Stimulated activated CD4-positive, alpha-beta T cell treated with anti-CD3 and anti-CD28 coated beads, Interleukin-2, amount 100 ng/mL, for 48 hours (primary cell): ENCODE results near the gene SYT3.

Source experiments
- DNase-seq, 2 donors: peaks; one replicate each; pipeline ENCODE4 v3.0.0-alpha.2; 2020

SYT3 gene

GRCh38 chr19:50661766-50662650 lies 22.3 kb upstream of the SYT3 start:
- no peak for DNase-seq

DNA sequence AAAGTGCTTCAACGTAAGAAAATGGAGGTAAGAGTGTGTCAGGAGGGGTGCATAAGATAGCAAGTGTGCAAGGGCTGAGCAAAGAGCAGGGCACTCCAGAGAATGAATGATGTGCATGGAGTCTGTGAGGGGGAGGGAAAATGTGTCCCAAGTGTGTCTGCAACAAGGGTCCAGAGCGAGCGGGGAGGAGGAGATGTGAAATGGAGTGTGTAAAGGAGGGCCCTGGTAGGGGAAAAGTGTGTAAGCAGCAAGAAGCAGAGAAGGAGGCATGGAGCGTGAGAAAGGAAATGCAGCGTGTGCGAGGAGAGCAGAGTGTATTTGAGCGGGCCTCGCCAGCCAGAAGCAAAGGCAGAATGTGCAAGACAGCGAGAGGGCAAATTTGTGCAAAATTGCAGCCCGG lies 21.3 kb upstream of the SYT3 start:
- DNase-seq = no peak

GRCh38 chr19:50660088-50660366 lies 20.3 kb upstream of the SYT3 start:
- DNase-seq = no peak

DNA sequence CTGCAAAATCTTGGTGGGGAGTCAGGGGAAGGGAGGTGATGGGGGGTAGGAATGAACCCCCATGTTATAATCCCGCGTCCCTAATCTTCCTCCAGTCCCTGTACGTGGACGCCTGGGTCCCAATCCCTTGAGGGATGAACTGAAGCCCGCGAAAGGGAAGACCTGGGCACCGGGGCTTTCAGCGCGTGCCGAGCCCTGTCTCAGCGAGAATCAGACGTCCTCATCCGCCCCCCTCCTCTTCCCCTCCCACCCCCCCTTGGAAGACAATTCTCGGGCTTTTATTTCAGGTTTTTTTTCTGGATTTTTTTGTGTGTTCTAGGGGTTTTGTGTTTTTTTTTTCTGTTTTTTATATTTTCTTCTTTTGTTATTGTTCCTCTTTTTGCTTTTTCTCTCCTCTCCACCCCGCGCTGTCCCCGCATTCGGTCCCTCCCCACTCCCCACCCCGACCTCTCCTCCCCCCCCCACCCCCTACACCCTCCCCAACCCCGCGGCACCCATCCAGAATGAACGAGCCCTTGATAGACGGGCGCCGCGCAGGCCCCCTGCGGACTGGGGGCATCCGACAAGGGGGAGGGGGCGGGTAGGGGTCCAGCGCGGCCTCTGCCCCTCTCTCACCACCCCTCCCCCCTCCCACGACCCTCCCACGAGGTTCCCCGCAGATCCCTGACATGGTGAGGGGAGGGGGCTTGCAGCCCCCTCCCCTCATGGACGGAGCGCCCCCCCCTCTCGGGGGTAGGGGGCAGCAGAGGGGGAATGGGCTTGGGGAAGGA lies 19.8 kb upstream of the SYT3 start:
- DNase-seq = no peak

DNA sequence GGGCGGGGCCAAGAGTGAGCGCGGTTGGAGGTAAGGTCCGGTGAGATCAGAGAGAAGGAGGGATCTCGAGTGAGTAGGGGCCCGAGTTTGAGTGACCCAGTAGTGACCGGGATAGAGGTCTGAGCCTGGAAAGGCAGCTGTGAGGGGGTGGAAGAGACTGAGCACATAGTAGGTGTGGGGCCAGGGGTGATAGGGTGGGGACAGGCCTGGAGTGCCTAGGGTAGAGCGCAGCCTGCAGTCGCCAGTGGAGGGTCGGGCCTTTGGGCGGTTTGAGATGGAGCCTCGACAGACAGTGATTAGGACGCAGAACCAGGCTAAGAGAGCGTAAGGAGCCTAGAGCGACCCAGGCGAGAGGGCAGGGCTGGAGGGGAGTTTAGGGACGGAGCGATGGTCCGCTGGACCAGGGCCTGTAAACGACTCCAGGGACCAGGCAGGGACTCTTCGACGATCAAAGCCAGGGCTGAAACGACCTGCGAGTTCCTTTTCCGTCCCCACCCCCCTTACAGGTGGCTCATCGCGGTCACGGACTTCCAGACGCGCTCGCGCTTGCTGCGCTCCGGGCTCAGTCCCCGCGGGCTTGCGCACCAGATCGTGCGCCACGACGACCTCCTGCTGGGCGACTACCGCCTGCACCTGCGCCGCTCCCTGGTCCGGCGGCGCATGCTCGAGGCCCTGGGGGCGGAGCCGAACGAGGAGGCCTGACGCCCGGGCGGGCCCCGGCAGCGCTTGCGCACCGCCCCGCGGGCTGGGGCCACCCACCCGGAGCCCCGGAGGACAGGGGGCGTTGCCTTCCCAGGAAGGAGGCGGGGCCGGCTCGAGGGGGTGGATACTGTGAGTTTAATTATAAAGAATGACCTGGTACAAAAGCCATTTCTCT lies 19.0 kb upstream of the SYT3 start:
- DNase-seq = peak; percentile 35 to 55

DNA sequence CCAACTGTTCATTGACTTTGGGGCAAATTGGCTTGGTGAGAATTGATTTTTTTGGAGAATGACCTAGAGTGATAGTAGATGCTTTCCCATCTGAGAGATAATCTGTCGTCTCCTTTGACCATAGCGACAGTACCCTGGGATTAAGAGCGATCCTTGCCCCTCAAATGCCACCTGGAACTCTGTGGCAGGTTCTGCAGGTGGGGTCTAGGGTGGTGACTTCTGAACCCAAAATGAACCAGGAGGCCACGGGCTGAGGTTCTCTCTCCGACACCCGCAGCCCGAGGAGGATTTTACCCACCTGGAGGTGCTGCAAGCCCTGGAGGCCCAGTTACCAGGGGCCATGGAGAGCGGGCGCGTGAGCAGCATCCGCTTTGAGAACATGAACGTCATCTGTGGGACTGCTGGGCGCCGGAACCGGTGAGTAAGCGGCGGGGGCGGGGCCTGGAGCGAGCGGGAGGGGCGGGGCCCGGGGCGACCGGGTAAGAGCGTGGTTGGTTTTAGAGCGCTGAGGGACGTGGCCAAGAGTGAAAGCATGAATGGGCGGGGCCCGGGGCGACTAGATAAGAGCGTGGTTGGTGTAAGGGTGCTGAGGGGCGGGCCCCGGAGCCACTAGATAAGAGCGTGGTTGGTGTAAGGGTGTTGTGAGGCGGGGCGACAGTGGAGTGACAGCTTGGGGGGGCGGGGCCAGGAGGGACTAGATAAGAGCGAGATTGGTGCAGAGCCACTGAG lies 18.2 kb upstream of the SYT3 start:
- peak; percentile 76 to 85 for DNase-seq

- no peak for DNase-seq
Measured at GRCh38 chr19:50657222-50657669, 17.6 kb upstream of the SYT3 start.

GRCh38 chr19:50654882-50655281 lies 15.2 kb upstream of the SYT3 start:
- DNase-seq = no peak

- DNase-seq = no peak
Measured at GRCh38 chr19:50652722-50653121, 13.0 kb upstream of the SYT3 start.

GRCh38 chr19:50651174-50651573 lies 11.5 kb upstream of the SYT3 start:
- no peak for DNase-seq

DNA sequence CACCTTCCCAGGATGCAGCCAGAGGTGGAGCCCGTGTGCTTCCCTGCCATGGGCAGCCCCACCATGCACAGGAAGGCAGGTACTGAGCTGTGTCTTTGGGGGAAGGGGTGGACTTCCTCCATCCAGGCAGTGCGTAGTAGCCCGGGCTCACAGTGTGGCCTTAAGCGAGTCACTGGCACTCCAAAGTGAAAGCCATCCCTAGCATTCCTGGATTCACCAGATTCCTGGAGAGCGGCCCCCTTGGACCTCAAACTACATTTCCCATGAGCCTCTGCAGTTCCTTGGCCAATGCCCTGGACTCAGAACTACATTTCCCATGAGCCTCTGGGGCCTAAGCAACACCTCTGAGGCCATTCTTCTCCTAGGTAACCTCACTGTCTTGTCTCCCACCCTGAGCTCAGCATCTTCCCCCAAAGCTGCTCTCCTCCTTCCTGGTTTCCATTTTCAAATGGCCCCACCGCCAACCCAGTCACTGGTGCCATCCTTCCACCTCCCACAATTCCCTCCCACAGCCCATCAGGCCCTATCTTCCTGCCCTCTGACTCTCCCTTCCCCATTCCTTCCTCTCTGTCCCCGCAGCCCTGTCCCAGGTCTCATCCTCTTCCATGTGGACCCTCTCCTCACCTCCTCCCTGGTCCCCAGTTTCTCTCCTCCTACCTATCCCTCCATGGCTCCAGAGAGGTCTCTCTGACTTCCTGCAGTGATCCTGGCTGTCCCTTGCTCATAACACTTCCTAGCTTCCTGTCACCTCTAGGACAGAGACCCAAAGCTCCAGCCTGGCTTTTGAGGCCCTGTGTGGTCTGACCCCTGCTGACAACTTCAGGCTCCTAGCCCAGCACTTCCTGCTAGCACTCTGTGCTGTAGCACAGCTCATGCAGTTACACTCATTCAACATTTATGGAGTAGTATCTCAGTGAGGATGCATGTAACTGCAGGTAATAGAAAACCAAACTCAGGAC lies 10.0 kb upstream of the SYT3 start, which contains the start of gene C19orf81:
TSS of gene C19orf81 (plus strand) at position 13 of the 959 bp plus-strand sequence. CDS start at position 13, 0 bp downstream.
- DNase-seq = no peak

- DNase-seq = no peak
Measured at GRCh38 chr19:50648659-50649058, 9.0 kb upstream of the SYT3 start.

- no peak for DNase-seq
Measured at GRCh38 chr19:50647879-50648615, 8.4 kb upstream of the SYT3 start.

- no peak for DNase-seq
Measured at GRCh38 chr19:50646074-50646807, 6.6 kb upstream of the SYT3 start.

DNA sequence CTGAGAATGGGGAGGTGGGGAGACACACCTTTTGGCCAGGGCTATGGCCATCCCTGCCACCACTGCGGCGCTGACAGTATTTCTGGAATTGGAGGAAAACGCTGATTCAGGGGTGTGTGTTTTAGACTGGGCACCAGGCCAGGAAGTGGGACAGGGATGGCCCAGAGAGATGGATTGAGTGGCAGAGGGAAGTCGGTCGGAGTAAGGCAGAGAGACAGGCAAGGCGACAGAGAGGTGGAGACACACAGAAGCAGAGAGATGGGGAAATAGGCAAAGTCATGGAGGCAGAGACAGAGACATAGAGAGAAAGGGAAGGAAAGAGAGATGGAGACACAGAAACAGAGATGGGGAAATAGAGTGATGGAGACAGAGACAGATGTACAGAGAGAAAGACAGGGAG lies 5.4 kb upstream of the SYT3 start:
- DNase-seq = no peak

- DNase-seq = no peak
Measured at GRCh38 chr19:50644315-50644915, 4.7 kb upstream of the SYT3 start.

DNA sequence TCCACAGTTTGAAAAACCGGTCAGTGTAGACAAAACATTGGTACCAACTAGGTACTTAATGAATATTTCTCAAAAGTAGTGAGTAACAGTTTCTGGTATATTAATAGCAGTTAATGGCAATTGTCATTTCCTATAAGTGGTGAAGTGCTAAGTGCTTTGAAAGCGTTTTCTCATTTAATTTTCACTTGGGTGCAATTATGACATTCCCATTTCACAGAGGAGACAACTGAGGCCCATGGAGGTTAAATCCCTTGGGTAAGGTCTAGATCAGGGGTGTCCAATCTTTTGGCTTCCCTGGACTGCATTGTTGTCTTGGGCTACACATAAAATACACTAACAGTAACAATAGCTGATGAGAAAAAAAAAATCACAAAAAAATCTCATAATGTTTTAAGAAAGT lies 687 bp upstream of the SYT3 start:
- DNase-seq = no peak

GRCh38 chr19:50638600-50638999 lies 1.1 kb downstream of the SYT3 start:
- no peak for DNase-seq
